Left forelimb (tissue), 1 donor: ENCODE measurements around the gene TTC23L.

ENCODE experiments used
- DNase-seq: peaks from one replicate; pipeline ENCODE4 v3.0.0-alpha.2; 2018; ENCODE audit warnings: low spot score

The TTC23L gene

DNA sequence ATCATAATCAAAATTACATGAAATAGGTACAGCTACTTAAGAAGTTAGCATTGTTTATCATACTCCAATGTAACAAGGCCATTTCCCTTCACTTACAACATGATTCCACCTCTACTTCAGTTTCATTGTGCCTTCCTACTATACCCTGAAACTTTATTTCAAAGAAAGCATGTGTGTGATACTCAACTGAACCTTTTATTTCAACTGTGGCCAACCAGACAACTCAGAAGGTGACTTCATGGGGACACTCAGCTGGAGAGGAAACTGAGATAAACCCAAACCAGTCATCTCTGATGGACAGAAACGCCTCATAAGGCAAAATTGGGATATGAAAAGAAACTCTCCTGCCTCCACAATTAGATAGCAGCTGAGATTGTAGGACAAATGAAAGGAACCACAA lies 5.9 kb upstream of the TTC23L start:
- DNase-seq: no peak

GRCh38 chr5:34833976-34834793 lies 4.8 kb upstream of the TTC23L start:
- no peak for DNase-seq

DNA sequence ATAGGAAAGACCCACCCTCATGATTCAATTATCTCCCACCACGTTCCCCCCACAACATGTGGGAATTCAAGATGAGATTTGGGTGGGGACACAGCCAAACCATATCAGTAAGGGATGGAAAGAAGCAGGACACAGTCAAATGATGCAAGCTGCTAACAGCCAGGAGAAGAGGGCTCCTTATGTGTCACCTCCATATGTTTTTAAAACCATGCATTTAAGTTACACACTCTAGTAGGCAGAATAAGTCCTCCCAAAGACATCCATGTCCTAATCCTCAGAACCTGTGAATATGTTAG lies 4.2 kb upstream of the TTC23L start:
- DNase-seq: no peak

- DNase-seq: no peak
These were observed 3.3 kb upstream of the TTC23L start for GRCh38 chr5:34835664-34836063.

DNA sequence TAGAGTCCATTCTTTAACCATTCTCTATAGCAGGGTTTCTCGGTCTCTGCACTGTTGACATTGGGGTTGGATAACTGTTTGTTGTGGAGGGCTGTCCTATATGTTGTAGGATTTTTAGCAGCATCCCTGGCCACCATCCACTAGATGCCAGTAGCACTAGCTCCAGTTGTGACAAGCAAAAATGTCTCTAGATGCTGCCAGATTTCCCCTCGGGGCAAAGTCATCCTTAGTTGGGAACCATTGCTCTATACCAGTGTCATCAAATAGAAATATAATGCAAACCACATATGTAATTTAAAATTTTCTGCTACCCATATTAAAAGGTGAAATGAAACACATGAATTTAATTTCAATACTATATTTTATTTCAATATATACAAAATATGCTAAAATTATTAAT lies 2.9 kb downstream of the TTC23L start:
- DNase-seq: no peak

DNA sequence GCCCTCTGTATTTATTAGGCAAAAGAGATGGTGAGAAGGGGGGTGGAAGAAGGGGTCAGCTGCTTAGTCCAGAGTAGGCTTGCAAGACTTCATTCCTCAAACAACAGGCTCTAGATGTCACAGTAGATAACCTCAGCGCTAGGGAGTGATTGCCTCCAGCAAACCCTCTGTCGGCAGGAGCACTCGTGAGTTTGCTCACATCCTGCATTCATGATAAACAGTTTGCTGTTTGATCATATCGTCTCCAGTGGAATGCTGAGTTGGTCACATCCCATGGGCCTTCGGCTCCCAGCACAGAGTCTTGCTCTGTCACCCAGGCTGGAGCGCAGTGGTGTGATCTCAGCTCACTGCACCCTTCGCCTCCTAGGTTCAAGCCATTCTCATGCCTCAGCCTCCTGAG lies 3.6 kb downstream of the TTC23L start:
- no peak for DNase-seq

DNA sequence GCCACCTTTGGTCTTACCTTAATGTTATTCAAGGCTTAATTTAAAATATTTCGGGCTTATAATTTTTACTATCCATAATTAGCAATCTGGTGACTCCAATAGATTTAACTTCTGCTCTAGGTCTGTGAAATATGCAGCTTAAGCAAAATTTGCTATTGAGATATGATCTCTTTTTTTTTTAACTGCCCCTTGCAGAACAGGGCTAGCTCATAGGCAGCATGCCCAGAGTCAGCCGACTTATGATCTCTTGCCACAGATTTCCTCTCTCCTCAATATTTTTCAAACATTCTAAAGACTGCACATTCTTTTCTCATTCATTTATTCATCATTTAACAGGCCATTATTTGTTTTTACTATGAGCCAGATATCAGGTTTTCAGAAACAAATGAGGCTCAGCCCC lies 4.5 kb downstream of the TTC23L start:
- DNase-seq: no peak

DNA sequence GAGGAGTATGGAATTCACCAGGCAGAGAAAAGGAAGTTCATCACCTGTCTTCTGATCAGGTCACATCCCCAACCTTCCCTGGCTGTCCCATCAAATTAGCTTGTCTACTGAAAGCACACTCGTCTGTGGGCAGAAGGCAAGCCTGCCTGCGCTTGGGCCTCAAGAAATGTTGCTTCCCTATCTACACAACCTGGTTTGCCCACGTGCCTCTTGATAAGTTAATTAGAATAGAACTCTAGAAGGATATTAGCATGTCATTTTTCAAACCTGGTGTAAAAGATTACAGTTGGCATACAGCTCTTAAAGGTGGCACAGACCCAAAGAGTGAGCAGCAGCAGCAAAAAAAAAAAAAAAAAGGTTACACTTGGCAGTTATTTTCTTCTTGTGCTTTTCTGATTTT lies 5.1 kb downstream of the TTC23L start:
- DNase-seq: no peak

DNA sequence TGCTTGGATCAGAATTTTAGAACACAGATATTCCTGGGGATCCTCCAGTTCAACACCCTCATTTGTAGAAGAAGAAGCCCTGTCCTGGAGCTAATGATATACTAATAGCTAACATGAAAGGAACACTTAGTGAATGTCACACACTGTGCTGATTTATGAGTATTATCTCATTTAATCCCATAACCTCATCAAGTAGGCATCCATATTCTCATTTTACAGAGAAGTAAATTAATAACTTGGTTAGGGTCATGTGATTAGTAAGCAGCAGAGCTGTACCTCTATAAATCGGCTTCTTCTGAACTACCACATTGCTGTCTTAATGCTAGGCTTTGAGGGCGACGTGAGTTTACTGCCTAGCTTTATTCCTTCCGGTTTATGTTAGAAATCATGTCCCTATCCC lies 6.0 kb downstream of the TTC23L start:
- no peak for DNase-seq

- no peak for DNase-seq
These were observed 8.1 kb downstream of the TTC23L start for GRCh38 chr5:34847056-34847455.

DNA sequence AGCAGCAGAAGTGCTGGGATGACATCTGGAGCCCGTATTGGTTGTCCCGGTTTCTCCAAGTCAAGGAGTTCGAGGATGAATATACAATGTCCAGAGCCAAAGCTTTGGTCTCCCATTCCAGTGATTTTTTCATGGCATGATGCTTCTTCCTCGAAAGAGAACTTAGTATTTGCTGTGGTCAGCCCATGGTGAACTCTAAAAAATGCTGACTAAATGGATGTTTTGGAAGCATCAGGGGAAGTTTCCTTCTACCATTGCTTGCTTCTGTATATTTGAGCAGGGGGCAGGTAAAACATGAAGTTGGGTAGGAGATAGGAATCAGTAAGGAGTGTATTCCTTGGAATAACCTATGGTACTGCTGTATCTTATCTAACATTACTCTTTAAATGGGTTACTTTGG lies 8.6 kb downstream of the TTC23L start:
- no peak for DNase-seq

DNA sequence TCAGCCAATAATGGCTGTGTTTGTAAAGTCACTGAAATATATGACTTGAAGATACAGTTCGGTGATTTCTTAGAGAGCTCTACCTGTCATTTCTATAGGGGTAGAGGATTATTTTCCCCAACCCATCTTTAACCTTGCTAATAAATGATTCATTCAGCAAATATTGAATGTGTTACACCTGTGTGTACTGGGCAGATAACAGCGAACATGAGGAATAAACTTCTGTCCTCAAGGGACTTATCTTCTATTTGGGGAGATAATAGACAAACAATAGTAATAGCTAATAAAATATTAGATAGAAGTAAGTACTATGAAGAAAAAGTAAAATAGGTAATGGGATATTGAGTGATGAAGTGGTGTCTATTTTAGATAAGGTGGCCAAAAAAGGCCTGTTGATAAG lies 9.3 kb downstream of the TTC23L start:
- no peak for DNase-seq

DNA sequence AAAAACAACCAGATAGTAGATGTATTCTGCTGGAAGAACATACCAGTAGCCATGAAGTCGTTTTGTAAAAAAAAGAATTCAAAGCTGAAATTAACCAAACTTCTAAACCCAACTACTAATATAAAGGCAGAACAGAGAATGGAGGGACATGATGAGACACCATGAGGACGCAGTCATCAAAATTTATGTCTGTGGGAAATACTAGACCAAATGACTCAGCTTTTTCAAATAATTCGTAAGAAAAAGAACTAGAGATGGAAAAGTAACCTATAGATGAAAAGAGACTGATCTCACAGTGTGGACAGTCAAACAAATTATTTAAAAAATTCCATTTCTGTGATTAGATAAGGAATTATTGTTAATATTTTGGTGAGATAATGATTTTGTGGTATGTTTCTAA lies 10.3 kb downstream of the TTC23L start:
- no peak for DNase-seq

- DNase-seq: no peak
These were observed 15.7 kb downstream of the TTC23L start for GRCh38 chr5:34854459-34855174.

DNA sequence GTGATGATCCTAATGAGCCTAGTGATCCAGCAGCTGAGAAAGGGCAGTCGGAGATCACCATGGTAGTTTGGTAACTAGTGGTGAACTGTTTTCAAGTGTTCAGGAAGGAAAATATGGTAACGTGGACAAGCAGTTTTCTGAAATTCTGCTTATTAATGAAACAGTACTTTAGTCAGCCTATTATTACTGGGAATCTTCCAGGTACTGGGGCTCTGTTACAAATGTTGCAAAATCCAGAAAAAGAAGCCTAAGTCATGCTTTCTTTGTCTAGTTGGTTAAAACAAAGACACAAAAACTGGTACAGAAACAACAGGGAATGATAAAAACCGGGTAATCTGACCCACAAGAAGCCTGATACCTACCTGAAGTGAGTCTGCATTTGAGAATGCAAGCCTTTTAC lies 18.2 kb downstream of the TTC23L start:
- no peak for DNase-seq

DNA sequence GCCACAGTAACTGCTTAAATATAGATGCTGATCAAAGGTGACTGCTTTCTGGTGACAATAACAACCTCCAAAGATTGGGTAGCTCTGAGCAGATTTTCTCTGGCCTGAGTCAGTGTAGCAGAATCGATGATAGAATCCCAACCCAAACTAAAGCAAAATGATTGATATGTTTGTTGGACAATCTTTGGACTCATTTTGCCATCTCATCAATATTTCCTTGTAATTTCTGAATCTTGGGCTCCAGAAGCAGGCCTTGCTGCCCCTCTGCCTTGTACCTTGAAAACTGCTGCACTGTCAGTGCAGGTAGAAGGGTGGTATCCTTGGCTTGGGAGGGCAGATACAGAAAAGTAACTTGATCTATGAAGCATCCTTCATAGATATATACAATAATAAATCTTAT lies 18.9 kb downstream of the TTC23L start:
- DNase-seq: no peak

- DNase-seq: no peak
These were observed 19.8 kb downstream of the TTC23L start for GRCh38 chr5:34858790-34859189.

DNA sequence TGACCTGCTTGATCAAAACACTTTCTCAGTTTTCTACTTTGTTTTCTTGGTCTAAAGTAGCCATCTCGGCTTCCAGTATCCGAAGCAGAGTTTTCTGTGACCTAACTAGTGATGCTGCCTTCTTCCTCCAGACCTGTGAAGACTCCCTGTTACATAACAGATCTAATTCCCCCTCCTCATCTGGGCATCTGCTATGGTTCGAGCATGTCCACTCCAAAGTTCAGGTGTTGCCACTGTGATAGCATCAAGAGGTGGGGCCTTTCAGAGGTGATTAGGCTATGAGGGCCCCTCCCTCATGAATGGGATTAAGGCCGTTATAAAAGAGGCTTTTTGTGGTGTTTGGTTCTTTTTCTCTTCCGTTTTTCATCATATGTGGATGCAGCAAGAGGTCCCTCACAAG lies 20.3 kb downstream of the TTC23L start:
- DNase-seq: no peak

DNA sequence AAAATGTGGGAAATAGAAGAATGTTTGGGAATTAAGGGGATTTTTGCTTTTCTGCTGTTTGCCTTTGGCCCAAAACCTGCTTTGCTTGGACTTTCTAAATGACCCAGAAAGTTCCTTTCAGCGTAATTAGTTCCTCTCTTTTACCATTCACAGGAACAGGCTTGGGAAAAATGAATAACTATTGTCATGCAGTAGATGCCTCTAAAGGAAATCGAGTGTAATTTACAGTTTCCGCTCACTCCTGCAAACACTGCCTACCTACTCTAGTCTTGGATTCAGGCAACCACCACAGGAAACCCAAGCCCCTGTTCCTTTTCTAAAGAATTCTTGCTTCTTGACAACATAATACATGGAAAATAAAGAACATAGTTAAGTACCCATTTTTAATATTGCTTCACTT lies 25.0 kb downstream of the TTC23L start:
- no peak for DNase-seq

GRCh38 chr5:34865091-34865490 lies 26.1 kb downstream of the TTC23L start:
- no peak for DNase-seq

- no peak for DNase-seq
These were observed 28.1 kb downstream of the TTC23L start for GRCh38 chr5:34866989-34867471.

DNA sequence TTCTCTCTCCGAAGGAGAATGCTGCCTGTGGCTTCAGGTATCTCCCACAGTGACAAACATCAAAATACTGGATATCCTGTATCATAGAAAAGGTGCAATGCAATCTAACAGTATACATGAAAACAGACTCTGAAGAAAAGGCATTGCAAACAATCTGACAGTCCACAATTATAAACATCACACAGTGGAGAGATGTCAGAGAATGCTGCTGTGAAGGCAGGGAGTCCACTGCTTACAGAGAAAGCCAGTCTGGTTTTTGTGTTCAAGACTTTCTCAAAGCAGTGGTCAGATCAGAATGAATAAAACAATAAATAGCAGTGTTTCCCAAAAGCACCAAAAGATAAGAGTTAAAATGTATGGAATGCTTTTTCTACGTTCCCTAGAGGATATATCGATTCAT lies 28.7 kb downstream of the TTC23L start:
- DNase-seq: no peak

DNA sequence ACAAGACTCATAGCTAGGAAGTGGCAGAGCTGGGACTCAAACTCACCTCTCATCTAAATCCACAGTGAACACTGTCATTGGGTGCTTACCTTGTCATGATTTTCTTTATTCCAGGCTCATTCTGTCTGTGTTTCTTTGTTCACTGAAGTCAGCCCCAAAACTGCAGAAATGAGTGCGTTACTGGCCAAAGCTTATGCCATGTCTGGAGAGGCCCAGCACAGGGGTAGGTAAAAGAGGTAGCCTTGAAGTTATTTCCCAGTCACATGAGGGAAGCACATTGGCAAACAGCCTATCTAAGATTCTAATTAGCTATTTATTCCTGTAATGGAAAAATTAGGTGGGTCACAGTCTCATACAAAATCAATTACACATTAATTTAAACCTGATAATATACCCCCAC lies 29.8 kb downstream of the TTC23L start:
- no peak for DNase-seq

DNA sequence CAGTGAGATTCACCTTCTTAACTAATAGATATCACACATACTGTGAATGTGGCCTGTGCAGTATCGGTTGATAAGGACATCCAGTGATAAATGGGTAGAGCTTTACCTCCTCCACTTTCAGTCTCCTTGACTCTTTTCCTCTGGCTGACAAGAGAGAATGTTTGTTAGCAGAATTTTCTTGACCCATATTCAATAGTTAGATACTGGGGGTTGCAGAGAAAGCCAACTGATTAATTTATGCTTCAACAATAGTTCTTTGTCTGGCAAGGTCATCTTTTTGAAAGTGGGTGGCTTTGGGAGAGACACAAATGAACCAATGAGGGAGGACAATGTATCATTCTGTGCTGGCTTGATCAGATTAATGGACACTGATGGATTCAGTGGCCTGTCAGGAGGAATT lies 30.3 kb downstream of the TTC23L start:
- no peak for DNase-seq
